Smooth muscle cell of bladder (primary cell): Measurements from ENCODE around the gene TPBG. TPM values are rescaled to one million over a fixed set of nuclear protein-coding genes. Genes with fewer than 3 reads are reported as not detected.

Source experiments
- total RNA-seq: library from RNA; depleted of rRNA; stranded (reverse); fragments of >200 nt; gene quantifications from 2 replicates; pipeline ENCODE4 v1.2.3, GENCODE V29; 2014

Gene TPBG
- total RNA-seq: 29.3 and 53.2 TPM in 2 replicates

GRCh38 chr6:82363428-82364086, at the start of gene TPBG:
Gene TPBG (plus strand): TSS chr6:82363817. CDS start chr6:82364962, 1,145 bp downstream.

Other genes starting within 250 kb of the TPBG start
- gene IBTK, start 116.1 kb upstream of the TPBG start, total RNA-seq: 62.8 and 69.1 TPM in 2 replicates